NCI-H2029 treated with DMSO at 0.1 percent for 48 hours (cell line): ENCODE measurements around the gene PTCHD4.
"Not testable (repeated sequence)": the region's sequence is repeated elsewhere in the genome, so short reads cannot be mapped to it uniquely, and the experiment has no call there.

Experiments used
- DNase-seq: peaks from one replicate; lab custom pipeline; 2025; lab: John Stamatoyannopoulos, UW

The PTCHD4 gene

GRCh38 chr6:48111143-48111506 lies at the start of gene PTCHD4:
Gene PTCHD4, minus strand, starts transcription at chr6:48111197. Its CDS starts 42,240 bp downstream, at chr6:48068957.
- no peak for DNase-seq

- no peak for DNase-seq
Measured at GRCh38 chr6:48151142-48151541, 40.1 kb upstream of the PTCHD4 start.

- DNase-seq = no peak
Measured at GRCh38 chr6:48150701-48151100, 39.7 kb upstream of the PTCHD4 start.

- no peak for DNase-seq
Measured at GRCh38 chr6:48147051-48147450, 36.1 kb upstream of the PTCHD4 start.

- no peak for DNase-seq
Measured at GRCh38 chr6:48144021-48144420, 33.0 kb upstream of the PTCHD4 start.

- no peak for DNase-seq
Measured at GRCh38 chr6:48141975-48142374, 31.0 kb upstream of the PTCHD4 start.

- no peak for DNase-seq
Measured at GRCh38 chr6:48139818-48140614, 29.0 kb upstream of the PTCHD4 start.

GRCh38 chr6:48136856-48137255 lies 25.9 kb upstream of the PTCHD4 start:
- no peak for DNase-seq

- no peak for DNase-seq
Measured at GRCh38 chr6:48135323-48136084, 24.5 kb upstream of the PTCHD4 start.

- DNase-seq = no peak
Measured at GRCh38 chr6:48134246-48134645, 23.2 kb upstream of the PTCHD4 start.

GRCh38 chr6:48123601-48124000 lies 12.6 kb upstream of the PTCHD4 start:
- DNase-seq = no peak

- DNase-seq = not testable (repeated sequence)
Measured at GRCh38 chr6:48121983-48122749, 11.2 kb upstream of the PTCHD4 start.

GRCh38 chr6:48116699-48117645 lies 6.0 kb upstream of the PTCHD4 start:
- DNase-seq = no peak

GRCh38 chr6:48113130-48113529 lies 2.1 kb upstream of the PTCHD4 start:
- DNase-seq = no peak

- DNase-seq = no peak
Measured at GRCh38 chr6:48111575-48111974, 578 bp upstream of the PTCHD4 start.

GRCh38 chr6:48110436-48111142 lies 408 bp downstream of the PTCHD4 start:
- DNase-seq = no peak

- no peak for DNase-seq
Measured at GRCh38 chr6:48109944-48110343, 1.1 kb downstream of the PTCHD4 start.

- DNase-seq = not testable (repeated sequence)
Measured at GRCh38 chr6:48102476-48103195, 8.4 kb downstream of the PTCHD4 start.

- no peak for DNase-seq
Measured at GRCh38 chr6:48101290-48101689, 9.7 kb downstream of the PTCHD4 start.

- DNase-seq = no peak
Measured at GRCh38 chr6:48100588-48100895, 10.5 kb downstream of the PTCHD4 start.
